BLaER1 treated with 17β-estradiol and CSF1 and Interleukin-3, amounts not matched to agents 10 nM and 100 nM (cell line): ENCODE results near the gene SKP1.

Experiments
- H3K27ac ChIP-seq, 11 experiments: shearing (Covaris generic); formaldehyde crosslinking; 2 replicates each; pipeline ENCODE4 v1.8.1; 2022
- H3K27me3 ChIP-seq, 11 experiments: shearing (Covaris generic); formaldehyde crosslinking; 2 replicates each; pipeline ENCODE4 v1.8.1; 2022
- H3K36me3 ChIP-seq, 11 experiments: shearing (Covaris generic); formaldehyde crosslinking; 2 replicates each; pipeline ENCODE4 v1.8.1; 2022
- H3K4me1 ChIP-seq, 10 experiments: shearing (Covaris generic); formaldehyde crosslinking; 2 replicates each; pipeline ENCODE4 v1.8.1; 2022
- H3K4me2 ChIP-seq, 11 experiments: shearing (Covaris generic); formaldehyde crosslinking; 2 replicates each; pipeline ENCODE4 v1.8.1; 2022
- H3K4me3 ChIP-seq, 10 experiments: shearing (Covaris generic); formaldehyde crosslinking; 2 replicates each; pipeline ENCODE4 v1.8.1; 2022
- H3K9ac ChIP-seq, 11 experiments: shearing (Covaris generic); formaldehyde crosslinking; 2 replicates each; pipeline ENCODE4 v1.8.1; 2022
- H3K9me3 ChIP-seq, 11 experiments: shearing (Covaris generic); formaldehyde crosslinking; replicated peaks in 1 of 11; 2 replicates each; pipeline ENCODE4 v1.8.1; 2022
- H4K20me1 ChIP-seq, 11 experiments: shearing (Covaris generic); formaldehyde crosslinking; 2 replicates each; pipeline ENCODE4 v1.8.1; 2022
- Cebpa-rat ChIP-seq, 11 experiments: shearing (Covaris generic); IDR thresholded peaks; 2 replicates each; pipeline ENCODE4 v1.8.1; 2022

Gene SKP1

DNA sequence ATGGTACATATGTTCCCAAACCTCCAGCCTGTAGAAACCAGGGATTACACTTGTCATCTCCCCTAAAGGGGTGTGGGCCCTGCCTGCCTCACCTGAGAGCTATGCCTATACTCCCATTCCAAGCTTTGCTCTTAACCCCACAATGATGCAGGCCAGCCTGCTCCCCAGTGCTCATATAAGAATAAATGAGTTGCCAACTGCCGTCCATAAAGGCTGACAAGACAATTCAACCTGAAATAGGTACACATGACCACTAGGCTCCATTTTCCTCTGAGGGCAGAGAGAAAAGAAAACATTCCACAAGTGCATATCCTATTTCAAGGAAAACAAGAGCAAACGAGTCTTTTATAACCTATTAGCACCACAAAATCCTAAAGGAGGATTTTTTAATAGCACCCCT is 28.4 kb downstream of the SKP1 start:
- Histone ChIP-seq H3K4me1 (peaks cover 0 to 3% (median 0%) of the 10 kb centered on the region in 10 experiments; a peak in 1 of 20 replicates), H3K4me3 (no peak overlapping the region), H3K4me2 (no peak overlapping the region), H4K20me1 (peaks cover 75 to 100% (median 94%) of the 10 kb centered on the region in 11 experiments), H3K9ac (no peak overlapping the region), H3K27me3 (no peaks in the 10 kb centered on the region), H3K36me3 (peaks cover 97 to 100% (median 99%) of the 10 kb centered on the region in 11 experiments), H3K9me3 (no peaks in the 10 kb centered on the region), H3K27ac (no peak overlapping the region)
- TF ChIP-seq Cebpa-rat (IDR thresholded peaks at IDR 0.05): no peak

DNA sequence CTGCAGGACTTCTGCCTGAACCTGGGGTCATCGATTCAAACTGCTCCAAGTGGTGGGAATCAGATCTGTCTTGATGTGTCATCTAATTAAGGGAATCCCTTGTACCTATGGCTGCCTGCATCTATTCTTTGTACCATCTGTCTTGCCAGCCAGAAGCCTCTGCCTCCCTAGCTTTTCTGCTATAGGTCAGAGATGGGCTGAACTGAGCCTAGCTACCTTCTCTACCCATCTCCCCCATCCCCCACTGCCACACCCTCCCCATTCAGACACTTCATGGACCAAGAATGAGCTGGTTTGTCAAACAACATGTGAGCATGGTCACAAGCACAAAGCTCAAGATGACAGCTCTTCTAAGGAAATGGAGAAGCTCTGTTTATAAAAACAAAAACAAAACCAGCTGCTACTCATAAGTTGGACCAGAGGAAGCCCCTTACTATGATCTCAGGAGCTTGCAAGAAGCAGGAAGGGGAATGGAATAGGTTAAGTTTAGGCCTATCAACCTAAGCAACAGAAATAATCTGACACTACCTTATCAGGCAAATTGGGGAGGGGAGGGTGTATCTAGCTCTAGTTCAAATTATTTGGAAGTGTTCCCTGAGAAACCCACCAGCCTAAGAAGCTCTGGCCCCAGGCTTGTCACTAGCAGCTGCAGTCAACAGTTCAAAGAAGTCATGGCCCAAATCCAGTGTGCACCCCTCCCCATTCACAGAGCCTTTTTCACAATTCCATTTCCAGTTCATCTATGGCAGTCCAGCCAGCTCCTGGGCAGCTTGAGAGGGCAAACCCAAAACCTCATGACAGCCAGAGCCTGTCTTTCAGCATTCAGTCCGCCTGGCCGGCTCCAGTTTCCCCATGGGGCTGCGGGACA is 29.9 kb downstream of the SKP1 start:
- H3K9ac ChIP-seq: peak overlapping the region in 1 of 11 experiments; percentile 22; a peak in 1 of 22 replicates
- H3K4me2 ChIP-seq: no peak overlapping the region
- H3K27me3 ChIP-seq: no peaks in the 10 kb centered on the region
- TF ChIP-seq Cebpa-rat (IDR thresholded peaks at IDR 0.05): no peak
- H3K27ac ChIP-seq: no peak overlapping the region
- peaks cover 0 to 3% (median 0%) of the 10 kb centered on the region in 10 experiments; a peak in 1 of 20 replicates for H3K4me1 ChIP-seq
- H4K20me1 ChIP-seq: peaks cover 88 to 100% (median 97%) of the 10 kb centered on the region in 11 experiments
- H3K4me3 ChIP-seq: no peak overlapping the region
- no peaks in the 10 kb centered on the region for H3K9me3 ChIP-seq
- peaks cover 86 to 97% (median 94%) of the 10 kb centered on the region in 11 experiments for H3K36me3 ChIP-seq

DNA sequence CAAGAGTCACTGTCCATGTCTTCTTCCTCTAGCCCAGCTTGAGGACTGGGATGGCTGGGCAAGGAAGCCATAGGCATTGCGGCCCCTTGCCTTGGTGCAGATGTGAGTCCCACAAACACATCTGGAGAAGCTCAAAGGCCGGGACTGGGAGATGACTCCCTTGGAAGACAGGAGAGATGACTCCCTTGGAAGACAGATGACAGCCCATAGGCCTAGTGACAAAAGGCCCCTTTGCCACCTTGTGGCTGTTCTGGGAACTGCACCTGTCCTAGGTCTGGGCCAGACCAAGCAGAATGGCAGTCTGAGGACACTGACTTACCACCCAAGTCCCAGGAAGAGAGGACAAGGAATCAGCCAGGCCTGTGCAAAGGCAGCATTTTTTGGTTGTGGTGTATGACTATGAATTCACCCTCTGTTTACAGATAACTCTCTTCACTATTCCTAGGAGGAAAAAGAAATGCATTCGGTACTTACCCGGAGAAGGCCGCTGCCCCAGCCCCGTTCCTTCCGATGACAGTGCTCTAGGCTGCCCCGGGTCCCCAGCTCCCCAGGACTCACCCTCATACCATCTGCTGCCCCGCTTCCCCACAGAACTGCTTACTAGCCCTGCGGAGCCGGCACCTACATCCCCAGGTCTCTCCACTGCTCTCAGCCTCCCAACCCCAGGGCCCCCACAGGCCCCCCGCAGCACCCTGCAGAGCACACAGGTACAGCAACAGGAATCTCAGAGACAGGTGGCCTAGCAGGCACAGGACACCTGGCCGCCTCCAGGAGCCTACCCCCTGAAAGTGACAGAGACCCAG is 30.8 kb downstream of the SKP1 start:
- TF ChIP-seq Cebpa-rat (IDR thresholded peaks at IDR 0.05): no peak
- Histone ChIP-seq H3K4me1 (peaks cover 0 to 8% (median 4%) of the 10 kb centered on the region in 10 experiments; a peak in 11 of 20 replicates), H3K4me3 (no peak overlapping the region), H4K20me1 (peaks cover 97 to 100% (median 98%) of the 10 kb centered on the region in 11 experiments), H3K9ac (no peak overlapping the region), H3K4me2 (no peak overlapping the region), H3K27ac (no peak overlapping the region), H3K9me3 (no peaks in the 10 kb centered on the region), H3K36me3 (peaks cover 77 to 97% (median 86%) of the 10 kb centered on the region in 11 experiments), H3K27me3 (no peaks in the 10 kb centered on the region)

DNA sequence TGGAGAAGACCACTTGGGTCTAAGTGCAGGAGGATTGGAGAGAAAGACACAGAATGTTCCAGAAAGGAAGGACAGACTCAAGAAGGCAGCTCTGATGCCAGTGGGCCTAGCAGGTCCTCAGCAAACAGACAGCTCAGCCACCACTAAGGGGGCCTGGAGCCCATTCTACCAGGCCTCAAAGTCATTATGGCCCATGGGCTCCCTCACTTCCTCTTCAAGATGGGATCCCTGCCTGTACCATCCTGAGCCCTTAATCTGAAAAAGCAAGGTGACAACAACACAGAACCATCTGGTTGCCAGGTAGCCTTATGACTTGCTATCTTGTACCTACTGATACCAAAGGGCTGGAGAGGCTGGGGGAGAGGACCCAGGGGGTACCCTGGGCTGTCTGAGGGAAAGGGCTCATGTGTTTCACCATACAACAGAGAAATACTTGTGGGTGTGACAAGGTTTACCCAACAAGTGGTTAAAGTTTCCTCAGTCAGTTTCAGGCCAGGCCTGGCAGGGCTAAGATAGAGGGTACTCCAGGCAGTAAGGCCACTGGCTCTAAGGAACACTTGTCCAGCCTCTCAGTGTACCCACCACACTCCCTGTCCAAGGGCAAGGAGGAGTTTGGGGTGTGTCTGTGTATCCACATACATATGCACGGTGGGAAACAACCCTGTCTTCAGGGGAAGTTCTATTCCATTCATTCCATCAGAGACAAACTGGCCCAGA is 31.6 kb downstream of the SKP1 start:
- Histone ChIP-seq H3K4me3 (no peak overlapping the region), H3K27me3 (no peaks in the 10 kb centered on the region), H3K36me3 (peaks cover 71 to 94% (median 83%) of the 10 kb centered on the region in 11 experiments), H3K4me1 (peaks cover 0 to 15% (median 11%) of the 10 kb centered on the region in 10 experiments; a peak in 14 of 20 replicates), H3K4me2 (no peak overlapping the region), H3K27ac (no peak overlapping the region), H3K9ac (peak overlapping the region in 2 of 11 experiments; percentile 22 to 26; a peak in 2 of 22 replicates), H3K9me3 (no peaks in the 10 kb centered on the region), H4K20me1 (peaks cover 97 to 100% (median 99%) of the 10 kb centered on the region in 11 experiments)
- no peak for TF ChIP-seq Cebpa-rat (IDR thresholded peaks at IDR 0.05)

GRCh38 chr5:134143944-134144941 is 32.5 kb downstream of the SKP1 start:
- no peaks in the 10 kb centered on the region for H3K27me3 ChIP-seq
- 0 out of 22 replicates have a peak overlapping the region, but pooled peaks of 3 of the 11 experiments have one; percentile 4 to 8 (median 5) for H3K9ac ChIP-seq
- H4K20me1 ChIP-seq: peaks cover 97 to 100% (median 99%) of the 10 kb centered on the region in 11 experiments
- H3K9me3 ChIP-seq: no peaks in the 10 kb centered on the region
- peaks cover under 1 to 25% (median 20%) of the 10 kb centered on the region in 10 experiments; a peak in 19 of 20 replicates for H3K4me1 ChIP-seq
- H3K27ac ChIP-seq: no peak overlapping the region
- no peak for TF ChIP-seq Cebpa-rat (IDR thresholded peaks at IDR 0.05)
- H3K36me3 ChIP-seq: peaks cover 63 to 94% (median 83%) of the 10 kb centered on the region in 11 experiments
- no peak overlapping the region for H3K4me2 ChIP-seq
- no peak overlapping the region for H3K4me3 ChIP-seq

DNA sequence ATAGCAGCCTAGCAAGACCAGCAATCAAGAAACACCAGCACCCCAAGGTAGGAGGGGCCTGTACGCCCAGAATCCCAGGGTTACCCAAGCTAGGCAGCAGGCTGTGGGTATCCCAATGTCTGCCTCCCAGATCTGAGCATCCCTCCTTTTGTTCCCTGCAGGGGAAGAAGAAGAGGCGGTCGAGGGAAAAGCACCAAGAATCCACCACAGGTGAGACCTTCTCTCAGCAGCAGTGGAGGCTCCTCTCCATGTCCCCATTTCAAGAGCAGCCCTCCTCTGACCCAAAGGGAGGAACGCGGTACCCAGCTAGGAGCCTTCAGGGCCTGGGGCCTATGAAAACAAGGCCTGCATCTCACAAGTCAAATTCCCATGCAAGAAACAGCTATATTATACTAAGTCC is 33.3 kb downstream of the SKP1 start:
- Histone ChIP-seq H3K9ac (0 out of 22 replicates have a peak overlapping the region, but pooled peaks of 1 of the 11 experiments have one; percentile 8), H3K4me2 (no peak overlapping the region), H3K27ac (no peak overlapping the region), H4K20me1 (peaks cover 96 to 100% (median 99%) of the 10 kb centered on the region in 11 experiments), H3K27me3 (no peaks in the 10 kb centered on the region), H3K9me3 (no peaks in the 10 kb centered on the region), H3K4me1 (peaks cover 9 to 33% (median 28%) of the 10 kb centered on the region in 10 experiments), H3K36me3 (peaks cover 55 to 94% (median 78%) of the 10 kb centered on the region in 11 experiments), H3K4me3 (no peak overlapping the region)
- TF ChIP-seq Cebpa-rat (IDR thresholded peaks at IDR 0.05): no peak

DNA sequence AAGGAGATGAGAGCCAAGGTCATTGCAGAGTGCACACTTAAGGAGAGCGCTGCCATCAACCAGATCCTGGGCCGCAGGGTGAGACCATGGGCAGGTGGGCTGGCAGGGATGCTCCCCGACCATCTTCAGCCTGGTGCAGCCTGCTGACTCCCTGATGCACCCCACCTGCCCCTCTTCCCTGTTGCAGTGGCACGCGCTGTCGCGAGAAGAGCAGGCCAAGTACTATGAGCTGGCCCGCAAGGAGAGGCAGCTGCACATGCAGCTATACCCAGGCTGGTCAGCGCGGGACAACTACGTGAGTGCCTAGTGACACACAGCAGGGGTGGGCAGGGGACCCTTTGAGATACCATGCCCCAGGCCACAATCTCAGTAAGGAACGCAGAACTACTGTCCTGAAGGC is 33.9 kb downstream of the SKP1 start:
- H3K9ac ChIP-seq: peak overlapping the region in 3 of 11 experiments; percentile 1 to 34 (median 7); a peak in 2 of 22 replicates
- peaks cover 49 to 93% (median 71%) of the 10 kb centered on the region in 11 experiments for H3K36me3 ChIP-seq
- H4K20me1 ChIP-seq: peaks cover 95 to 100% (median 99%) of the 10 kb centered on the region in 11 experiments
- no peak overlapping the region for H3K27ac ChIP-seq
- H3K27me3 ChIP-seq: no peaks in the 10 kb centered on the region
- no peak for TF ChIP-seq Cebpa-rat (IDR thresholded peaks at IDR 0.05)
- no peaks in the 10 kb centered on the region for H3K9me3 ChIP-seq
- H3K4me1 ChIP-seq: peaks cover 15 to 39% (median 34%) of the 10 kb centered on the region in 10 experiments
- no peak overlapping the region for H3K4me3 ChIP-seq
- no peak overlapping the region for H3K4me2 ChIP-seq
